NCI-H446 treated with DMSO at 0.1 percent for 48 hours (cell line): ENCODE measurements around the gene SBNO1.
"Not testable (repeated sequence)": the region's sequence is repeated elsewhere in the genome, so short reads cannot be mapped to it uniquely, and the experiment has no call there.

Experiments
- DNase-seq: peaks from one replicate; lab custom pipeline; 2025; lab: John Stamatoyannopoulos, UW

SBNO1 gene

GRCh38 chr12:123364532-123365024 lies at the start of gene SBNO1:
SBNO1 (minus strand) TSS chr12:123364847; CDS start chr12:123350441, 14,406 bp downstream.
- DNase-seq, result peak; percentile 79

GRCh38 chr12:123410041-123410412 lies 45.4 kb upstream of the SBNO1 start:
- DNase-seq, result no peak

GRCh38 chr12:123409284-123410040 lies 44.8 kb upstream of the SBNO1 start:
- not testable (repeated sequence) for DNase-seq

- not testable (repeated sequence) for DNase-seq
Observed at GRCh38 chr12:123408619-123409018, 44.0 kb upstream of the SBNO1 start.

- DNase-seq, result not testable (repeated sequence)
Observed at GRCh38 chr12:123407934-123408333, 43.3 kb upstream of the SBNO1 start.

- DNase-seq, result not testable (repeated sequence)
Observed at GRCh38 chr12:123407269-123407668, 42.6 kb upstream of the SBNO1 start.

- DNase-seq, result no peak
Observed at GRCh38 chr12:123404581-123404980, 39.9 kb upstream of the SBNO1 start.

GRCh38 chr12:123401753-123402683 lies 37.4 kb upstream of the SBNO1 start:
- DNase-seq, result no peak

- no peak for DNase-seq
Observed at GRCh38 chr12:123399255-123399617, 34.6 kb upstream of the SBNO1 start.

GRCh38 chr12:123398550-123399254 lies 34.1 kb upstream of the SBNO1 start:
- DNase-seq, result peak; percentile 93

- DNase-seq, result no peak
Observed at GRCh38 chr12:123398177-123398549, 33.5 kb upstream of the SBNO1 start.

GRCh38 chr12:123397400-123397799 lies 32.8 kb upstream of the SBNO1 start:
- DNase-seq, result no peak

- no peak for DNase-seq
Observed at GRCh38 chr12:123396954-123397353, 32.3 kb upstream of the SBNO1 start.

- no peak for DNase-seq
Observed at GRCh38 chr12:123396543-123396942, 31.9 kb upstream of the SBNO1 start.

GRCh38 chr12:123395236-123395635 lies 30.6 kb upstream of the SBNO1 start:
- no peak for DNase-seq

- no peak for DNase-seq
Observed at GRCh38 chr12:123393747-123394146, 29.1 kb upstream of the SBNO1 start.

GRCh38 chr12:123391546-123392343 lies 27.1 kb upstream of the SBNO1 start:
- no peak for DNase-seq

- no peak for DNase-seq
Observed at GRCh38 chr12:123390498-123391426, 26.1 kb upstream of the SBNO1 start.

- DNase-seq, result no peak
Observed at GRCh38 chr12:123389560-123390351, 25.1 kb upstream of the SBNO1 start.
